ENCODE data around the gene LPP. TPM values are rescaled to one million over a fixed set of nuclear protein-coding genes. Genes with fewer than 3 reads are reported as not detected.

Gene LPP
- total RNA-seq, 5 donors from 2014 or later (not counting 1 experiment from before 2014, with no cell fraction given), result 23.8 to 82.6 (median 39.3) TPM

DNA sequence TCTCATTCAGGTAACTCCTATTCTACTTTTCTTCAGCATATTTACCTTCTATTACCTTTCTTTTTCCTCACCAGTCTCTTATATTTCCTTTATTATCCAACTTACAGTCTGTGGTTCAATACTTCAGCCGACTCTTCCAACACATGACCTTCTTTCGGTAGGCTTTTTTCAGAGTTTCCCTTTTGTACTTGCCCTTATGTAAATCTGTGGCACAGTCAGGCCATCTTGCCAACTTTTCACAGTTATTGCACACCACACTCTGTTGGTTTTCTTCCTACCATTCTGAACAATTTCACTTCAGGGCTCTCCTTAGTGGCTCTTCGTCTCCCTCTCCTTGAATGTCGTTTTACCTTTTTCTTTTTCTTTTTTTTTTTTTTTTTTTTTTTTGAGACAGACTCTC, 427.8 kb downstream of the LPP start:
- no peak overlapping the region for H3K27ac Mint-ChIP-seq

DNA sequence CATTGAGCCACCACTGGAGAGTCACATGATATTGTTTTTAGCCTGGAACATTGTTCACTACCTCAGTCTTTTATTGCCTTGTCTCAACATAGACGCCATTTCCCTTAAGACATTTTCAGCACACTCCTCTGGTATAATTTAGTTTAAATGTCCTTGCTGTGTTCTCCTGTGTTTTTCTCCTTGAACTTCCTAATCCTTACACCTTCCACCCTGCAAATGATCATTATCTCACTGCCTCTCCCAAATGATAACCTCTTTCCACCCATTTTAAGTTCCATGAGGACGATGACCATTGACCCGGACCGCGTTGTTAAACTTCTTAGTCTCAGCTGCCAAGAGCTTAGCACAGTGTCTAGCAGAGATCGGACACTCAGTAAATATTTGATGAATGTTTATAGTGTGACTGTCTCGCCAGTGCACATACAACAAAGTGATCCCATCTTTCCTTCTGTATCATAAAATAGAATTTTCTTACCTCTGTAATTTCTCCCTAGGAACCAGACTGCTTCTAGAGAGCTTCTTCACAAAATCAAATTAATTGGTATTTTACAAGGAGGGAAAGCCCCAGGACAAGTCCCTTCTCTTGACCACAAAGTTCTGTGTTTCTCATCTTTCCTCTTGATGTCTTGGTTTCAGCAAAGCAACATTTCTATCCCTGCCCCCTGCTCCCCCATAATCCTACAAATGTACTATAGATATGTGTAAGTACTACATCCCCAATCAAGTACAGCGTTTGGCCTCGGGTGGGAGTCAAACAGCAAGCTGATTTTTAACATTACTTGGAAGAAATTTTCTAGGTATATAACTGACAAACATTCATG, 429.6 kb downstream of the LPP start:
- no peaks in the 10 kb centered on the region for H3K9me3 Mint-ChIP-seq
- no peaks in the 10 kb centered on the region for H3K9me3 ChIP-seq
- H3K4me3 Mint-ChIP-seq, result no peak overlapping the region
- WGBS (ENCODE audit: insufficient coverage), result no CpG with 5 or more reads among the region's 9 CpGs
- no peak overlapping the region for H3K27ac ChIP-seq (ENCODE audit: low read length)
- no peaks in the 10 kb centered on the region for H3K27me3 ChIP-seq (replicated peaks in 1 of 2; ENCODE audit: control insufficient read depth in 2 of 2, extremely low read depth in 1 of 2, insufficient read depth in 2 of 2, low read length in 1 of 2)
- peaks cover 10% of the 10 kb centered on the region for H3K36me3 Mint-ChIP-seq
- DNase-seq (peak in 1 of 35 experiments; percentile 5), ATAC-seq (replicated peaks in 1 of 4) (no peak)
- ChIA-PET CTCF (interaction anchor here in 1 of 2 donors (0.9 kb wide), 1 partner anchor 316 kb away, joined by 3 read pairs; no protein-coding TSS in a partner anchor), POLR2A (interaction anchor here (0.6 kb wide), 2 partner anchors 18 to 165 kb away, joined by 3 to 4 read pairs; no protein-coding TSS in a partner anchor)
- H3K27me3 Mint-ChIP-seq, result no peaks in the 10 kb centered on the region
- peaks cover 3 to 11% (median 7%) of the 10 kb centered on the region in 3 donors for H3K4me1 Mint-ChIP-seq
- no peaks in the 10 kb centered on the region for H3K4me1 ChIP-seq (ENCODE audit: control insufficient read depth in 1 of 2, extremely low read depth in 1 of 2, insufficient read depth in 2 of 2, low read length in 2 of 2)
- no peaks in the 10 kb centered on the region for H3K36me3 ChIP-seq (ENCODE audit: control insufficient read depth in 2 of 2, extremely low read depth in 1 of 2, insufficient read depth in 1 of 2, low read length in 1 of 2)
- no peak overlapping the region for H3K4me3 ChIP-seq (ENCODE audit: control insufficient read depth in 1 of 2, extremely low read depth in 1 of 2, low read length in 1 of 2)
- no peak overlapping the region for H3K27ac Mint-ChIP-seq

More for the DNA sequence above, 427.8 kb downstream of the LPP start:
- H3K27ac ChIP-seq (ENCODE audit: low read length), result no peak overlapping the region
- no peaks in the 10 kb centered on the region for H3K27me3 ChIP-seq (replicated peaks in 1 of 2; ENCODE audit: control insufficient read depth in 2 of 2, extremely low read depth in 1 of 2, insufficient read depth in 2 of 2, low read length in 1 of 2)
- Mint-ChIP-seq H3K27me3 (no peaks in the 10 kb centered on the region), H3K4me1 (peaks cover 0 to 12% (median 7%) of the 10 kb centered on the region in 3 donors), H3K4me3 (no peak overlapping the region), H3K36me3 (peaks cover 10% of the 10 kb centered on the region), H3K9me3 (no peaks in the 10 kb centered on the region)
- no peak overlapping the region for H3K4me3 ChIP-seq (ENCODE audit: control insufficient read depth in 1 of 2, extremely low read depth in 1 of 2, low read length in 1 of 2)
- POLR2A ChIA-PET, result no interaction called here
- DNase-seq (no peak), ATAC-seq (replicated peaks in 1 of 4) (no peak)
- no peaks in the 10 kb centered on the region for H3K9me3 ChIP-seq
- WGBS (ENCODE audit: insufficient coverage), result 64% methylated on average over 4 of the region's 4 CpGs
- H3K36me3 ChIP-seq (ENCODE audit: control insufficient read depth in 2 of 2, extremely low read depth in 1 of 2, insufficient read depth in 1 of 2, low read length in 1 of 2), result no peaks in the 10 kb centered on the region
- CTCF ChIA-PET, result no interaction called here
- H3K4me1 ChIP-seq (ENCODE audit: control insufficient read depth in 1 of 2, extremely low read depth in 1 of 2, insufficient read depth in 2 of 2, low read length in 2 of 2), result no peaks in the 10 kb centered on the region

DNA sequence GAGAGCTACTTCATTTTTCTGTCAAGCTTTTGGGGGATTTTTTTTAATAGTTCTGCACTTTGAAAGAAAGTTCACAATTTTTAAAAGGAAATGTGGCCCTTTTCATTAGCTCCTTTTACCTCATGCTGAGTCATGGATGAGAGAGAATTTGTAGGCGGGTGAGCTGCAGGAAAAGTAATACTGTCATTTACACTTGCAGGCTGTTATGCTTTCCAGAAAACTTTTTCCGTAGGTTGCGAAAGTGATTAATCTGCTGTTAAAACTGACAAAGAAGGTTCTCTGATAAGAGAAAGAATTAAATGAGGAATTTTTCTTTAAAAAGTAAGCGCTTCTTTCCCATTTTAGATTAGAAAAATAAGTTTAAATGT, 430.2 kb downstream of the LPP start:
- DNase-seq (no peak), ATAC-seq (replicated peaks in 1 of 4) (no peak)
- H3K27me3 ChIP-seq (replicated peaks in 1 of 2; ENCODE audit: control insufficient read depth in 2 of 2, extremely low read depth in 1 of 2, insufficient read depth in 2 of 2, low read length in 1 of 2), result no peaks in the 10 kb centered on the region
- no peak overlapping the region for H3K27ac ChIP-seq (ENCODE audit: low read length)
- H3K36me3 ChIP-seq (ENCODE audit: control insufficient read depth in 2 of 2, extremely low read depth in 1 of 2, insufficient read depth in 1 of 2, low read length in 1 of 2), result no peaks in the 10 kb centered on the region
- ChIA-PET POLR2A (interaction anchor here (0.6 kb wide), 2 partner anchors 17 to 165 kb away, joined by 3 to 4 read pairs; no protein-coding TSS in a partner anchor), CTCF (interaction anchor here in 1 of 2 donors (0.9 kb wide), 1 partner anchor 317 kb away, joined by 3 read pairs; no protein-coding TSS in a partner anchor)
- no peak overlapping the region for H3K4me3 ChIP-seq (ENCODE audit: control insufficient read depth in 1 of 2, extremely low read depth in 1 of 2, low read length in 1 of 2)
- no peaks in the 10 kb centered on the region for H3K27me3 Mint-ChIP-seq
- peaks cover 4% of the 10 kb centered on the region for H3K36me3 Mint-ChIP-seq
- no peak overlapping the region for H3K27ac Mint-ChIP-seq
- H3K4me1 ChIP-seq (ENCODE audit: control insufficient read depth in 1 of 2, extremely low read depth in 1 of 2, insufficient read depth in 2 of 2, low read length in 2 of 2), result no peaks in the 10 kb centered on the region
- no CpG with 5 or more reads among the region's 4 CpGs for WGBS (ENCODE audit: insufficient coverage)
- H3K4me1 Mint-ChIP-seq, result peaks cover 6 to 12% (median 7%) of the 10 kb centered on the region in 3 donors
- no peak overlapping the region for H3K4me3 Mint-ChIP-seq
- no peaks in the 10 kb centered on the region for H3K9me3 Mint-ChIP-seq
- no peaks in the 10 kb centered on the region for H3K9me3 ChIP-seq

DNA sequence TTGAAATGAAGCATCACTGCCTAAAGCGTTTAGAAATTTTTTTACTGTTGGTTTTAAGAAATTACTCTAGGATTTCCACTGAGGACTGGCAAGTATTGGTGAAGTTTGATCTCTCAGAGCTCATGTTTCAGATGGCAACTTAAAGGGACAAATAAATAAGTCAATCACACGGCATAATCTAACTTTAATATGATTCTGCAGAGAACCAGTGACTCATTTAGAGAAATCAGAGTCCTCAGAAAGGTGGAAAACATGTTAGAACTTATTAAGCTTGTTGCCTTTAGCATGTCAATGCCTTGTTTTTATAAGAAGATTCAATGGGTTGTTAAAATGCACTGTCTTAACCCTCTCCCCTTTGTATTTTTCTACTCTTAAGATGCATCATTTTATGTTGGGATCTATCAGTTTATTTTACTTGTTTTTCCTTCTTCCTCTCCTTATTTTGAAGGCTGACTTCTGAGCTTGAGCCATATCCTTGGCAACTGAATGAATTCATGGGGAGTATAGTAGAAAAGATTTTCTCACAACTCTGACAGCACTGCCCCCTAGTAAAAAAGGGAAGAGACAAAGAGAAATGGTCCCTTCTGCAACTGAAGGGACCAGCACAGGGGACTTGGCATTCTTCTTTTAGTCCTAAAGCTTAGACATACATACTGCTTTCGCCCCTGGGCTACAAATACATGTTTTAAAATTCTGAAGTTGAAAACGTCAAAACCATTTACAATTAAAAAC, 431.2 kb downstream of the LPP start:
- Histone ChIP-seq H3K36me3 (ENCODE audit: control insufficient read depth in 2 of 2, extremely low read depth in 1 of 2, insufficient read depth in 1 of 2, low read length in 1 of 2) (no peaks in the 10 kb centered on the region), H3K4me3 (ENCODE audit: control insufficient read depth in 1 of 2, extremely low read depth in 1 of 2, low read length in 1 of 2) (no peak overlapping the region), H3K9me3 (no peaks in the 10 kb centered on the region), H3K27me3 (replicated peaks in 1 of 2; ENCODE audit: control insufficient read depth in 2 of 2, extremely low read depth in 1 of 2, insufficient read depth in 2 of 2, low read length in 1 of 2) (no peaks in the 10 kb centered on the region), H3K27ac (ENCODE audit: low read length) (no peak overlapping the region), H3K4me1 (ENCODE audit: control insufficient read depth in 1 of 2, extremely low read depth in 1 of 2, insufficient read depth in 2 of 2, low read length in 2 of 2) (no peaks in the 10 kb centered on the region)
- no peak for ATAC-seq (replicated peaks in 1 of 4)
- peaks cover 4% of the 10 kb centered on the region for H3K36me3 Mint-ChIP-seq
- DNase-seq, result no peak
- no CpG with 5 or more reads among the region's 4 CpGs for WGBS (ENCODE audit: insufficient coverage)
- no peak overlapping the region for H3K4me3 Mint-ChIP-seq
- POLR2A ChIA-PET, result interaction anchor here in 1 of 2 donors (0.6 kb wide), 1 partner anchor 1278 kb away, joined by 9 read pairs; no protein-coding TSS in a partner anchor
- peak overlapping the region in 1 of 2 donors; percentile 13 for H3K27ac Mint-ChIP-seq
- CTCF ChIA-PET, result interaction anchor here in 1 of 2 donors (1.3 kb wide), 1 partner anchor 844 kb away, joined by 4 read pairs; no protein-coding TSS in a partner anchor
- H3K27me3 Mint-ChIP-seq, result no peaks in the 10 kb centered on the region
- peaks cover 6 to 12% (median 7%) of the 10 kb centered on the region in 3 donors for H3K4me1 Mint-ChIP-seq
- no peaks in the 10 kb centered on the region for H3K9me3 Mint-ChIP-seq

DNA sequence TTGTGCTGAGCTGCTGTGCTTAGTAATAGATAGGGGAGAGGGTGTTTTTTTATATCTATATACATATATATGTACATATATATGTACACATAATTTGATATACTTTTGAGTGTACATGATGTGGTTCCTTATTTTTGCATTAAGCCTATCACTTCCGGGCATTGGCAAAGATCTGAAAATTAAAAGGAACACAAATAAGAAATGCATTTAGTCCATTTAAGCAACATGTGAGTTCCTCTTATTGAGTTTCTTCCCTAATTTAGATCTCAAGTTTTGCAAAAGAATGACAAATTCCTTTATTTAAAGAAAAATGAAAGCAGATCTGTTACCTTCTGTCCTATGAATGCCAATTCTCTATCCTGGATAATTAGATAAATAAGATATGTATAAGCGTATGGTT, 435.1 kb downstream of the LPP start:
- H3K27ac Mint-ChIP-seq, result no peak overlapping the region
- ATAC-seq (replicated peaks in 1 of 4), result no peak
- CTCF ChIA-PET, result interaction anchor here in 1 of 2 donors (1.0 kb wide), 1 partner anchor 850 kb away, joined by 3 read pairs; no protein-coding TSS in a partner anchor

DNA sequence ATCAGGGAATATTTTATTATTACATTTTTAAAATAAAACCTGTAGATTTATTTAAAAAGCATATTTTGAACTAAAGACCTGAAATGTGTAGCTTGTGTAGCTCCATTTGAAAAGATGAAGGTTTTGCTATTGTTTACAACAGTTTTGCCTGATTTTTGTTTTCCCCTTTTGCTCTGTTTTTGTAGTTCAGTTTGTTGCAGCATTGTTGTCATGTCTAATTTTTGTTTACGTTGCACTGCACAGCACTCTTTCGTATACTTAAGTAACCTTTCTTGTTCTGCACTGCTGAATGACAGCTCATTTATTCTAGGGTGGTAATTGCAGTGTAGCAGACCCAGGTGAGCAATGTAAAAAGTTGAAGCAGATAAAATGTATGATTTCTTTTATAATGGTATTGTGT, 435.8 kb downstream of the LPP start:
- Mint-ChIP-seq H3K27ac (no peak overlapping the region), H3K36me3 (peaks cover 6% of the 10 kb centered on the region), H3K27me3 (no peaks in the 10 kb centered on the region), H3K4me1 (peaks cover 4 to 6% (median 6%) of the 10 kb centered on the region in 3 donors), H3K9me3 (no peaks in the 10 kb centered on the region), H3K4me3 (no peak overlapping the region)
- ATAC-seq (replicated peaks in 1 of 4) (no peak), DNase-seq (no peak)
- ChIA-PET POLR2A (no interaction called here), CTCF (interaction anchor here in 1 of 2 donors (0.7 kb wide), 1 partner anchor 573 kb away, joined by 4 read pairs; no protein-coding TSS in a partner anchor)
- H3K4me3 ChIP-seq (ENCODE audit: control insufficient read depth in 1 of 2, extremely low read depth in 1 of 2, low read length in 1 of 2), result no peak overlapping the region
- no peak overlapping the region for H3K27ac ChIP-seq (ENCODE audit: low read length)
- H3K9me3 ChIP-seq, result no peaks in the 10 kb centered on the region
- H3K36me3 ChIP-seq (ENCODE audit: control insufficient read depth in 2 of 2, extremely low read depth in 1 of 2, insufficient read depth in 1 of 2, low read length in 1 of 2), result no peaks in the 10 kb centered on the region
- no peaks in the 10 kb centered on the region for H3K27me3 ChIP-seq (replicated peaks in 1 of 2; ENCODE audit: control insufficient read depth in 2 of 2, extremely low read depth in 1 of 2, insufficient read depth in 2 of 2, low read length in 1 of 2)
- H3K4me1 ChIP-seq (ENCODE audit: control insufficient read depth in 1 of 2, extremely low read depth in 1 of 2, insufficient read depth in 2 of 2, low read length in 2 of 2), result no peaks in the 10 kb centered on the region
- 100% methylated on average over 2 of the region's 2 CpGs for WGBS (ENCODE audit: insufficient coverage)

More for the DNA sequence above, 435.1 kb downstream of the LPP start:
- POLR2A ChIA-PET, result no interaction called here
- Histone ChIP-seq H3K36me3 (ENCODE audit: control insufficient read depth in 2 of 2, extremely low read depth in 1 of 2, insufficient read depth in 1 of 2, low read length in 1 of 2) (no peaks in the 10 kb centered on the region), H3K27me3 (replicated peaks in 1 of 2; ENCODE audit: control insufficient read depth in 2 of 2, extremely low read depth in 1 of 2, insufficient read depth in 2 of 2, low read length in 1 of 2) (no peaks in the 10 kb centered on the region), H3K4me1 (ENCODE audit: control insufficient read depth in 1 of 2, extremely low read depth in 1 of 2, insufficient read depth in 2 of 2, low read length in 2 of 2) (no peaks in the 10 kb centered on the region), H3K4me3 (ENCODE audit: control insufficient read depth in 1 of 2, extremely low read depth in 1 of 2, low read length in 1 of 2) (no peak overlapping the region), H3K9me3 (no peaks in the 10 kb centered on the region), H3K27ac (ENCODE audit: low read length) (no peak overlapping the region)
- Mint-ChIP-seq H3K4me3 (no peak overlapping the region), H3K36me3 (peaks cover 6% of the 10 kb centered on the region), H3K27me3 (no peaks in the 10 kb centered on the region), H3K4me1 (peaks cover 6 to 10% (median 7%) of the 10 kb centered on the region in 3 donors), H3K9me3 (no peaks in the 10 kb centered on the region)
- no peak for DNase-seq
- no CpG with 5 or more reads among the region's 2 CpGs for WGBS (ENCODE audit: insufficient coverage)

Data from T-cell (primary cell).